NCI-H748 (cell line): ENCODE results near the gene IFTAP.

Experiments
- DNase-seq: peaks from one replicate; lab custom pipeline; 2025; ENCODE audit not compliant: unreplicated experiment; lab: John Stamatoyannopoulos, UW

Gene IFTAP

DNA sequence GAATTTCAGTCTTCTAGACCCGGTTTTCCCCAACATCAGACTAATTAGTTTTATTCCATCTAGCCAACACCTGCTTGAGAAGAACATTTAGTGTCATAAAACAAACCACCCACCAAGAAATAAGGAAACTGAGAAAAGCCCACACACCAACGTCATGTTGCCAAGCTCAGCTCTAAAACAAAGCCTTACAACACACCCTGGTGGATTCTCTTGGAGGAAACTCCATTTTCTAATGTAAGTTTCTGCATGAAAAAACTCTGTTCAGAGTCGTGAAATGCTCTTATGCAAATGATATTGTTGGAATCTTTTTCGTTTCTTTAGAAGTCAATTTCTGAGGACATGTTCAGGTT, 108.7 kb downstream of the IFTAP start:
- no peak for DNase-seq
